GM12864 (cell line): Measurements from ENCODE around the gene PAM16.

Source experiments
- DNase-seq: peaks from one replicate; pipeline ENCODE4 v3.0.0-alpha.2; 2011; ENCODE audit warnings: low read depth
- H3K4me3 ChIP-seq: 2 replicates; pipeline ENCODE4 v1.5.1; 2011; ENCODE audit warnings: mild to moderate bottlenecking, low read depth, low read length, control low read depth
- CTCF ChIP-seq: IDR thresholded peaks from 2 replicates; pipeline ENCODE4 v1.5.1; 2011; ENCODE audit warnings: low read depth, mild to moderate bottlenecking, moderate library complexity, low read length, control low read depth, inconsistent platforms; ENCODE audit errors: missing control alignments

PAM16 gene

DNA sequence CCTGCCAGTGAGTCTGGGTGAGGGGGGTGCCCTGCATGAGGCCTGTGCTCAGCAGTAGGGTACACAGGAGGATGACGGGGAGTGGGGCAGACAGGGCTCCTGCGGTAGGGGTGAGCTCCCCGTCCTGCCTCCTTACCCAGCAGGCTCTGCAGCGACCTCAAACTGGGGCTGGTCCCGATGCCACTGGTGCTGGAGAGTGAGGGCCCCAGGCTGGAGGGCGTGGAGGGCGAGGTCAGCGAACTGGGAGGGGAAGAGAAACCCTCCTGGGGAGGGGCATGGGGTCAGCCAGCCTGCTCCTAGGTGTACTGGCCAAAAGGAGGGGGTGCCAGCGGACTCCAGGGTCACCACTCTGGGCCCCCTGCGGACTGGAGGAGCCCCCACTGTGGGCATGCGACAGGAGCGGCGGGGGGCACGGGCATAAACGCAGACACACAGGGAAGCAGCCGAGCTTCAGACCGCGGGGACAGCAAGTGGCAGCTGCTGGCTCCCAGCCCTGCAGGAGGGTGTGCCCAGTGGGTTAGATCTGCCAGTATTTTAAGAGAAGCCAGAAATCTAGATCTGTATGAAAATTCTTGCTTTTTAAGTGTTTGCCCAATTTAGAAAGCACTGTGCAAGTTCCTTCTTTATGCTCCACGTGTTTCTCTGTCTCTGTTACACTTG, 11.5 kb upstream of the PAM16 start:
- no peak for TF ChIP-seq CTCF
- no peak overlapping the region for H3K4me3 ChIP-seq

GRCh38 chr16:4361944-4362311, 10.8 kb upstream of the PAM16 start:
- TF ChIP-seq CTCF: no peak
- H3K4me3 ChIP-seq: no peak overlapping the region
- DNase-seq: no peak

More for the DNA sequence above, 11.5 kb upstream of the PAM16 start:
- no peak for DNase-seq

- no peak for TF ChIP-seq CTCF
- DNase-seq: no peak
Measured at GRCh38 chr16:4361033-4361943, 10.2 kb upstream of the PAM16 start.

DNA sequence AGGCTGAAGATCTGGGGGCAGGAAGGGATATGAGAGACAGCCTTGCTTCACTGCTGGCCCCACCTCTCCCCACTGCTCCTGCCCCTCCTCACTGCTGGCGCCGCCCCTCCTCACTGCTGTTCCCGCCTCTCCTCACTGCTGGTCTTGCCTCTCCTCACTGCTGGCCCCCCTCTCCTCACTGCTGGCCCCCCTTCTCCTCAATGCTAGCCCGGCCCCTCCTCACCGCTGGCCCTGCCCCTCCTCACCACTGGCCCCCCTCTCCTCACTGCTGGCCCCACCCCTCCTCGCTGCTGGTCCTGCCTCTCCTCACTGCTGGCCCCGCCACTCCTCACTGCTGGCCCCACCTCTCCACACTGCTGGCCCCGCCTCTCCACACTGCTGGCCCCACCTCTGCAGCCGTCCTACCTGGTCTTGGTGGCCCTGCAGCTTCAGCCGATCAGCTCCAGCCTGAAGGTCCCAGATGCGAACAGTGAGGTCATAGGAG, 9.5 kb upstream of the PAM16 start:
- H3K4me3 ChIP-seq: no peak overlapping the region
- DNase-seq: no peak
- no peak for TF ChIP-seq CTCF

More at GRCh38 chr16:4361033-4361943, 10.2 kb upstream of the PAM16 start:
- H3K4me3 ChIP-seq: no peak overlapping the region

- no peak for TF ChIP-seq CTCF
- no peak overlapping the region for H3K4me3 ChIP-seq
- DNase-seq: no peak
Measured at GRCh38 chr16:4359914-4360313, 8.8 kb upstream of the PAM16 start.

DNA sequence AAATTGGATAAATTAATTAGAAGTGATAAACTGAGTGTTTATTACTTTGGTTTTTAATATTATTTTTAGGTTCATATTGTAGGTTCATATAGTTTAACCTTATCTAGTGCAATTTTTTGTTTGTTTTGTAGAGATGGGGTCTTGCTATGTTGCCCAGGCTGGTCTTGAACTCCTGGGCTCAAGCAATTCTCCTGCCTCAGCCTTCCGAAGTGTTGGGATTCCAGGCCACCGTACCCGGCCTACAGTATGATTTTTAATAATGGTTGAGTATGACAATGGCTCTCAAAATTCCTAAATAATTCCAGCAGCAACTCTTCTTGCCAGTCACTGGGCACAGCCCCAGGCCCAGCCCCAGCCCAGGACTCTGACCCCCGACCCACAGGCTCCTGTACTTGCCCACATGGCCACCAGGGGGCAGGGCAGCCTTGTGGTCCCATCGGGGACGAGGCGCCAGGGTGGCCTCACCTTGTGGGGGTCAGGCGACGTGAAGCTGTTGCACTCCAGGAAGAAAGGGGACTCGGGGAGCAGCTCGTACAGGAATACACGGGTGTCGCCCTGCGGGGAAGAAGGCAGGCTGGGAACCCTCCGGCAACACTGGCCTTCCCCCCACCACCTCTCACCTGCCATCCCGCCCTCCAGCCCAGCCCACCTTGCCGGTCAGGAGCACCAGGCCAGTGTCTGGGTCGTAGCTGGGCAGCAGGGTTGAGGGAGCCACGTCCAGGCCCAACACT, 7.9 kb upstream of the PAM16 start:
- H3K4me3 ChIP-seq: no peak overlapping the region
- no peak for DNase-seq
- peak; percentile 88 for TF ChIP-seq CTCF
